CD14-positive monocyte (primary cell): Measurements from ENCODE around the gene DCAF4. TPM values are rescaled to one million over a fixed set of nuclear protein-coding genes. Genes with fewer than 3 reads are reported as not detected.

Source experiments
- DNase-seq, 3 donors: peaks; one replicate each; pipeline ENCODE4 v3.0.0-alpha.2; 2011 to 2022
- H2AFZ ChIP-seq: 2 replicates; pipeline ENCODE4 v1.6.0; 2012; ENCODE audit warnings: mild to moderate bottlenecking, low read depth, low read length, inconsistent platforms; ENCODE audit not compliant: insufficient read depth, poor library complexity, severe bottlenecking
- H3K27ac ChIP-seq, 2 donors: 1 replicate in 1 of 2; 2 replicates in 1 of 2; pipeline ENCODE4 v1.5.1; 2012 to 2013; ENCODE audit warnings: low read length in 2 of 2, control low read depth in 1 of 2, inconsistent platforms in 1 of 2, low read depth in 1 of 2, mild to moderate bottlenecking in 1 of 2
- H3K27me3 ChIP-seq, 2 donors: one replicate each; pipeline versions ENCODE4 v1.6.0 to v1.6.1; 2011 to 2013; ENCODE audit warnings: low read length in 2 of 2; ENCODE audit not compliant: control insufficient read depth in 2 of 2, insufficient read depth in 2 of 2
- H3K36me3 ChIP-seq, 2 donors: replicated peaks in 1 of 2; 1 replicate in 1 of 2; 2 replicates in 1 of 2; pipeline versions ENCODE4 v1.5.1 to v1.6.1; 2012 to 2013; ENCODE audit warnings: low read length in 2 of 2, control low read depth in 1 of 2, inconsistent platforms in 1 of 2, mild to moderate bottlenecking in 1 of 2; ENCODE audit not compliant: insufficient read depth in 2 of 2, control insufficient read depth in 1 of 2
- H3K4me1 ChIP-seq, 2 donors: 1 replicate in 1 of 2; 2 replicates in 1 of 2; pipeline versions ENCODE4 v1.5.1 to v1.6.1; 2012 to 2013; ENCODE audit warnings: low read length in 2 of 2, control low read depth in 1 of 2, inconsistent platforms in 1 of 2, mild to moderate bottlenecking in 1 of 2, moderate library complexity in 1 of 2; ENCODE audit not compliant: insufficient read depth in 2 of 2, control insufficient read depth in 1 of 2
- H3K4me2 ChIP-seq: replicated peaks from 2 replicates; pipeline ENCODE3; 2012; ENCODE audit warnings: low read length, moderate library complexity, mild to moderate bottlenecking; ENCODE audit not compliant: poor library complexity, severe bottlenecking; ENCODE audit errors: extremely low read depth
- H3K4me3 ChIP-seq, 3 experiments: fragments of 200-600 bp in 1 of 3; sonication (generic) in 1 of 3; replicated peaks in 1 of 3; 1 replicate in 2 of 3; 2 replicates in 1 of 3; pipeline ENCODE4 v1.5.1; 2011 to 2013; ENCODE audit warnings: low read length in 3 of 3, mild to moderate bottlenecking in 3 of 3, control low read depth in 2 of 3, low read depth in 2 of 3, inconsistent platforms in 1 of 3, moderate library complexity in 1 of 3
- H3K79me2 ChIP-seq: 2 replicates; pipeline ENCODE4 v1.6.0; 2012; ENCODE audit warnings: mild to moderate bottlenecking, control low read depth, inconsistent platforms, low read length, moderate library complexity; ENCODE audit not compliant: insufficient read depth
- H3K9ac ChIP-seq: 2 replicates; pipeline ENCODE4 v1.6.0; 2017; ENCODE audit warnings: low read length, mild to moderate bottlenecking; ENCODE audit not compliant: insufficient read depth, poor library complexity, severe bottlenecking
- H3K9me3 ChIP-seq, 2 donors: replicated peaks in 1 of 2; 1 replicate in 1 of 2; 2 replicates in 1 of 2; pipeline versions ENCODE4 v1.5.1 to v1.6.1; 2012 to 2013; ENCODE audit warnings: low read length in 2 of 2, control low read depth in 1 of 2; ENCODE audit not compliant: control insufficient read depth in 1 of 2, insufficient read depth in 1 of 2
- H4K20me1 ChIP-seq: 2 replicates; pipeline ENCODE4 v1.6.0; 2012; ENCODE audit warnings: mild to moderate bottlenecking, low read length, control low read depth, moderate library complexity; ENCODE audit not compliant: insufficient read depth
- H3K27ac Mint-ChIP-seq, 7 donors: one replicate each; pipeline ENCODE4 v1.8.0; 2020; ENCODE audit warnings: mild to moderate bottlenecking in 7 of 7, mixed read lengths in 7 of 7, moderate library complexity in 6 of 7, inconsistent platforms in 2 of 7
- H3K27me3 Mint-ChIP-seq, 3 donors: one replicate each; pipeline ENCODE4 v1.8.0; 2021 to 2022; ENCODE audit warnings: low read depth in 3 of 3, mild to moderate bottlenecking in 3 of 3, mixed read lengths in 3 of 3, moderate library complexity in 3 of 3, inconsistent platforms in 1 of 3
- H3K36me3 Mint-ChIP-seq, 2 donors: one replicate each; pipeline ENCODE4 v1.8.0; 2020; ENCODE audit warnings: mixed read lengths in 2 of 2, inconsistent platforms in 1 of 2, mild to moderate bottlenecking in 1 of 2
- H3K4me1 Mint-ChIP-seq: one replicate; pipeline ENCODE4 v1.8.0; 2020; ENCODE audit warnings: mild to moderate bottlenecking, mixed read lengths
- H3K4me3 Mint-ChIP-seq, 2 donors: one replicate each; pipeline ENCODE4 v1.8.0; 2020; ENCODE audit warnings: mild to moderate bottlenecking in 2 of 2, mixed read lengths in 2 of 2, moderate library complexity in 1 of 2
- H3K9me3 Mint-ChIP-seq, 7 donors: one replicate each; pipeline ENCODE4 v1.8.0; 2020 to 2022; ENCODE audit warnings: mixed read lengths in 7 of 7, mild to moderate bottlenecking in 6 of 7, moderate library complexity in 6 of 7, inconsistent platforms in 2 of 7
- WGBS: methylation state at CpG from one replicate; pipeline ENCODE4 v1.1.5; 2013; ENCODE audit warnings: missing lambda C conversion rate; ENCODE audit not compliant: insufficient coverage; 5-methylcytosine and 5-hydroxymethylcytosine counted together
- intact Hi-C, 2 donors: fragments of 100-400 bp; cut with micrococcal nuclease; formaldehyde crosslinking; loops; one replicate each; pipeline versions ENCODE4 v1.15.0 to v1.15.1; 2023
- polyA plus RNA-seq, 3 donors: library from polyadenylated mRNA; depleted of rRNA in 1 of 3; unstranded in 2 of 3; stranded (reverse) in 1 of 3; fragments of 300-500 nt in 2 of 3; fragments of >200 nt in 1 of 3; fragmentation: Illumina TruSeq in 2 of 3; gene quantifications; 1 replicate in 2 of 3; 2 replicates in 1 of 3; pipeline ENCODE4 v1.2.3, GENCODE V29; 2012 to 2021
- TF ChIP-seq, protein P1 (sequence below): fragments of 200-600 bp; IDR thresholded peaks from one replicate; pipeline ENCODE4 v1.8.0; 2022; ENCODE audit warnings: antibody characterized with exemption, mild to moderate bottlenecking

The DCAF4 gene
- polyA plus RNA-seq, 3 donors: 1.1 to 7.2 (median 2.3) TPM

DNA sequence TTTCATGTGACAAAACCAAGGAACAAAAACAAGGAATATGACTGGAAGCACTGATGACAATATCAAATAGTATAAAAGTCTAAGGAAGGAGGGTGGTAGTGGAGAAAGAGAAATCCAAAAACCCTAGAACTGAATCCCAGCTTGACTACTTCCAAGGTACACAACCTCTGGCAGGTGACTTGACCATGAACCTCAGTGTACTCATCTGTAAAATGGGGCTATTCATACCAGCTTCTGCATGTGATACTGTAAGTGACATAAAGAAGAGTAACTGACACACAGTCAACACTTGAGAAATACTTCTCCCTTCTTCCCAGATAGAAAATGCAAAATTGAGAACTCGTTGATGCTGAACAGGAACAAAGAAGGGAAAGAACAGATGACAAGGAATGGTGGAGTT, 22.0 kb upstream of the DCAF4 start:
- H4K20me1 ChIP-seq: no peaks in the 10 kb centered on the region
- peaks cover 8 to 12% of the 10 kb centered on the region in 2 donors for H3K27me3 ChIP-seq
- H2AFZ ChIP-seq: no peak overlapping the region
- Mint-ChIP-seq H3K4me3 (no peak overlapping the region), H3K4me1 (no peaks in the 10 kb centered on the region), H3K27ac (no peak overlapping the region), H3K36me3 (no peaks in the 10 kb centered on the region), H3K27me3 (peaks cover 10 to 21% (median 13%) of the 10 kb centered on the region in 3 donors), H3K9me3 (no peaks in the 10 kb centered on the region)
- intact Hi-C loops: loop anchor here (2.0 kb wide), 1 partner anchor 387 kb away; no protein-coding TSS in a partner anchor
- DNase-seq: no peak
- H3K36me3 ChIP-seq: no peaks in the 10 kb centered on the region
- TF ChIP-seq, protein P1, sequence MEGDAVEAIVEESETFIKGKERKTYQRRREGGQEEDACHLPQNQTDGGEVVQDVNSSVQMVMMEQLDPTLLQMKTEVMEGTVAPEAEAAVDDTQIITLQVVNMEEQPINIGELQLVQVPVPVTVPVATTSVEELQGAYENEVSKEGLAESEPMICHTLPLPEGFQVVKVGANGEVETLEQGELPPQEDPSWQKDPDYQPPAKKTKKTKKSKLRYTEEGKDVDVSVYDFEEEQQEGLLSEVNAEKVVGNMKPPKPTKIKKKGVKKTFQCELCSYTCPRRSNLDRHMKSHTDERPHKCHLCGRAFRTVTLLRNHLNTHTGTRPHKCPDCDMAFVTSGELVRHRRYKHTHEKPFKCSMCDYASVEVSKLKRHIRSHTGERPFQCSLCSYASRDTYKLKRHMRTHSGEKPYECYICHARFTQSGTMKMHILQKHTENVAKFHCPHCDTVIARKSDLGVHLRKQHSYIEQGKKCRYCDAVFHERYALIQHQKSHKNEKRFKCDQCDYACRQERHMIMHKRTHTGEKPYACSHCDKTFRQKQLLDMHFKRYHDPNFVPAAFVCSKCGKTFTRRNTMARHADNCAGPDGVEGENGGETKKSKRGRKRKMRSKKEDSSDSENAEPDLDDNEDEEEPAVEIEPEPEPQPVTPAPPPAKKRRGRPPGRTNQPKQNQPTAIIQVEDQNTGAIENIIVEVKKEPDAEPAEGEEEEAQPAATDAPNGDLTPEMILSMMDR: no peak
- H3K4me3 ChIP-seq: no peak overlapping the region
- H3K79me2 ChIP-seq: no peaks in the 10 kb centered on the region
- H3K9me3 ChIP-seq: no peaks in the 10 kb centered on the region
- no peak overlapping the region for H3K9ac ChIP-seq
- H3K27ac ChIP-seq: no peak overlapping the region
- H3K4me1 ChIP-seq: no peaks in the 10 kb centered on the region
- H3K4me2 ChIP-seq: no peak overlapping the region
- WGBS: no CpG with 5 or more reads among the region's 1 CpG

DNA sequence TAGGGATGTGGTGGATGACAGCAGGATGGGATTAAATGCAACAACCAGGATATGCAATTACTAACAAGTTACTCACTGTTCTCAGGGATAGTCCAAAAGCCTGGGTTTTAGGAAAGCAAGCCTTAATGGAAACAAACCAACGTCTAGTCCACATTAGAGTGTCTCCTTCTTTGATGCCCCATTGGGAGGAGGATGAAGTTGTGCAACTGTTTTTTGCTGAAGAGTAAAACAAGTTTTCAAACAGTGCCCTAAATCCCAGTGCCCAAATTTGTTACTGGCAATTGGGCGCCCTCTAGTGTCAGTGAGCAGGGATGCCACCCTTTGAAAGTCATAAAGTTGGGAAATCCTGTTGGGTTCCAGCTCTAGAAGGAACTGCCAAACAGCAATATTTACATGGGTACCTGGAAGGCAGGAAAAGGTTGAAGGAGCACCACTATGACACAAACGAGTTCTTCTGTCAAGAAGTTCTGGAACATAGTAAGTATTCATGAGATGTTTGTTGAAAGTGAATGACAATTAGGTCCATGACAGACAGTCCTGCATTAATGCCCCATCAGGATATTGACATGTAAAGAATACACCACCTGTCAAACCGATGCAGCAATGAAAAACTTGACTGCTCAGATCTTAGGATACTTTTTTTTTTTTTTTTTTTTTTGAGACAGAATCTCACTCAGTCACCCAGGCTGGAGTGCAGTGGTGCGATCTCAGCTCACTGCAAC, 21.3 kb upstream of the DCAF4 start:
- no peak overlapping the region for H3K4me3 Mint-ChIP-seq
- peak; percentile 54 to 71 (median 69) for DNase-seq
- H3K27me3 Mint-ChIP-seq: peaks cover 12 to 26% (median 13%) of the 10 kb centered on the region in 3 donors
- Histone ChIP-seq H3K9me3 (no peaks in the 10 kb centered on the region), H2AFZ (no peak overlapping the region), H3K9ac (no peak overlapping the region), H3K4me3 (no peak overlapping the region), H3K4me1 (no peaks in the 10 kb centered on the region), H3K27ac (no peak overlapping the region), H3K27me3 (peaks cover 6 to 12% of the 10 kb centered on the region in 2 donors), H4K20me1 (no peaks in the 10 kb centered on the region), H3K36me3 (no peaks in the 10 kb centered on the region), H3K4me2 (no peak overlapping the region), H3K79me2 (no peaks in the 10 kb centered on the region)
- H3K9me3 Mint-ChIP-seq: no peaks in the 10 kb centered on the region
- 36% methylated on average over 2 of the region's 5 CpGs for WGBS
- no peaks in the 10 kb centered on the region for H3K4me1 Mint-ChIP-seq
- TF ChIP-seq, protein P1: peak; percentile 96
- H3K36me3 Mint-ChIP-seq: no peaks in the 10 kb centered on the region
- no peak overlapping the region for H3K27ac Mint-ChIP-seq
- intact Hi-C loops: loop anchor here (2.0 kb wide), 1 partner anchor 388 kb away; no protein-coding TSS in a partner anchor
